ENCODE data around the gene CACNA1D.

The CACNA1D gene

DNA sequence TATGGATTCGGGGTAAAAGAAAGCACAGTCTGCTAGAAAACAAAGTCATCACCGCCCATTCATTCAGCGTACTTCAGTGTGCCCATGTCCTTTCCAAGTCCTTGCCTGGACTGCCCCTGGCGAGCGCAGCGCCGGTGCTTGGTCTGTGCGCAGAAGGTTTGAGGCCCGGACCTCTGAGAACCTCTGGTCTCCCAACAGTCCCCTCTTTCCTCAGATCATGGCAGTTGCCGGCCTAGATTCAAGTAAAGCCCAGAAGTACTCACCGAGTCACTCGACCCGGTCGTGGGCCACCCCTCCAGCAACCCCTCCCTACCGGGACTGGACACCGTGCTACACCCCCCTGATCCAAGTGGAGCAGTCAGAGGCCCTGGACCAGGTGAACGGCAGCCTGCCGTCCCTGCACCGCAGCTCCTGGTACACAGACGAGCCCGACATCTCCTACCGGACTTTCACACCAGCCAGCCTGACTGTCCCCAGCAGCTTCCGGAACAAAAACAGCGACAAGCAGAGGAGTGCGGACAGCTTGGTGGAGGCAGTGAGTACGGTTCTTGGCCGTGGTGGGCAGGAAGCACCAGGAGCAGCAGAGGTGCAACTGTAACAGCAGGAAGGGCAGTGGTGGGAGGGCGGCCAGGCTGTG lies 315.5 kb downstream of the CACNA1D start:
- TF ChIP-seq, protein P1, sequence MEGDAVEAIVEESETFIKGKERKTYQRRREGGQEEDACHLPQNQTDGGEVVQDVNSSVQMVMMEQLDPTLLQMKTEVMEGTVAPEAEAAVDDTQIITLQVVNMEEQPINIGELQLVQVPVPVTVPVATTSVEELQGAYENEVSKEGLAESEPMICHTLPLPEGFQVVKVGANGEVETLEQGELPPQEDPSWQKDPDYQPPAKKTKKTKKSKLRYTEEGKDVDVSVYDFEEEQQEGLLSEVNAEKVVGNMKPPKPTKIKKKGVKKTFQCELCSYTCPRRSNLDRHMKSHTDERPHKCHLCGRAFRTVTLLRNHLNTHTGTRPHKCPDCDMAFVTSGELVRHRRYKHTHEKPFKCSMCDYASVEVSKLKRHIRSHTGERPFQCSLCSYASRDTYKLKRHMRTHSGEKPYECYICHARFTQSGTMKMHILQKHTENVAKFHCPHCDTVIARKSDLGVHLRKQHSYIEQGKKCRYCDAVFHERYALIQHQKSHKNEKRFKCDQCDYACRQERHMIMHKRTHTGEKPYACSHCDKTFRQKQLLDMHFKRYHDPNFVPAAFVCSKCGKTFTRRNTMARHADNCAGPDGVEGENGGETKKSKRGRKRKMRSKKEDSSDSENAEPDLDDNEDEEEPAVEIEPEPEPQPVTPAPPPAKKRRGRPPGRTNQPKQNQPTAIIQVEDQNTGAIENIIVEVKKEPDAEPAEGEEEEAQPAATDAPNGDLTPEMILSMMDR (IDR thresholded peaks at IDR 0.05), result no peak
- no peak for TF ChIP-seq ZFX (IDR thresholded peaks at IDR 0.05; ENCODE audit: borderline replicate concordance)
- H3K27ac ChIP-seq, result no peak overlapping the region

DNA sequence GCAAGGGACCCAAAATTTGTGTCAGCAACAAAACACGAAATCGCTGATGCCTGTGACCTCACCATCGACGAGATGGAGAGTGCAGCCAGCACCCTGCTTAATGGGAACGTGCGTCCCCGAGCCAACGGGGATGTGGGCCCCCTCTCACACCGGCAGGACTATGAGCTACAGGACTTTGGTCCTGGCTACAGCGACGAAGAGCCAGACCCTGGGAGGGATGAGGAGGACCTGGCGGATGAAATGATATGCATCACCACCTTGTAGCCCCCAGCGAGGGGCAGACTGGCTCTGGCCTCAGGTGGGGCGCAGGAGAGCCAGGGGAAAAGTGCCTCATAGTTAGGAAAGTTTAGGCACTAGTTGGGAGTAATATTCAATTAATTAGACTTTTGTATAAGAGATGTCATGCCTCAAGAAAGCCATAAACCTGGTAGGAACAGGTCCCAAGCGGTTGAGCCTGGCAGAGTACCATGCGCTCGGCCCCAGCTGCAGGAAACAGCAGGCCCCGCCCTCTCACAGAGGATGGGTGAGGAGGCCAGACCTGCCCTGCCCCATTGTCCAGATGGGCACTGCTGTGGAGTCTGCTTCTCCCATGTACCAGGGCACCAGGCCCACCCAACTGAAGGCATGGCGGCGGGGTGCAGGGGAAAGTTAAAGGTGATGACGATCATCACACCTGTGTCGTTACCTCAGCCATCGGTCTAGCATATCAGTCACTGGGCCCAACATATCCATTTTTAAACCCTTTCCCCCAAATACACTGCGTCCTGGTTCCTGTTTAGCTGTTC lies 316.9 kb downstream of the CACNA1D start:
- TF ChIP-seq, protein P1 (IDR thresholded peaks at IDR 0.05), result no peak

DNA sequence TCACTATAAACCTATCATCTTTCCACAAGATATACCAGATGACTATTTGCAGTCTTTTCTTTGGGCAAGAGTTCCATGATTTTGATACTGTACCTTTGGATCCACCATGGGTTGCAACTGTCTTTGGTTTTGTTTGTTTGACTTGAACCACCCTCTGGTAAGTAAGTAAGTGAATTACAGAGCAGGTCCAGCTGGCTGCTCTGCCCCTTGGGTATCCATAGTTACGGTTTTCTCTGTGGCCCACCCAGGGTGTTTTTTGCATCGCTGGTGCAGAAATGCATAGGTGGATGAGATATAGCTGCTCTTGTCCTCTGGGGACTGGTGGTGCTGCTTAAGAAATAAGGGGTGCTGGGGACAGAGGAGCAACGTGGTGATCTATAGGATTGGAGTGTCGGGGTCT lies 318.0 kb downstream of the CACNA1D start:
- H3K27ac ChIP-seq, result no peak overlapping the region
- TF ChIP-seq, protein P1 (IDR thresholded peaks at IDR 0.05), result no peak
- no peak for TF ChIP-seq ZFX (IDR thresholded peaks at IDR 0.05; ENCODE audit: borderline replicate concordance)

More for the DNA sequence above, 316.9 kb downstream of the CACNA1D start:
- no peak overlapping the region for H3K27ac ChIP-seq

DNA sequence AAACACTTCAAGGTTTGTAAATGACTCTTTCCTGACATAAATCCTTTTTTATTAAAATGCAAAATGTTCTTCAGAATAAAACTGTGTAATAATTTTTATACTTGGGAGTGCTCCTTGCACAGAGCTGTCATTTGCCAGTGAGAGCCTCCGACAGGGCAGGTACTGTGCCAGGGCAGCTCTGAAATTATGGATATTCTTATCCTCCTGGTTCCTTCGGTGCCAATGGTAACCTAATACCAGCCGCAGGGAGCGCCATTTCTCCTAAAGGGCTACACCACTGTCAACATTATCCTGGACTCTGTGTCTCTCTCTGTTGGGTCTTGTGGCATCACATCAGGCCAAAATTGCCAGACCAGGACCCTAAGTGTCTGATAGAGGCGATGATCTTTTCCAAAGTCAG lies 318.8 kb downstream of the CACNA1D start:
- H3K27ac ChIP-seq, result no peak overlapping the region

DNA sequence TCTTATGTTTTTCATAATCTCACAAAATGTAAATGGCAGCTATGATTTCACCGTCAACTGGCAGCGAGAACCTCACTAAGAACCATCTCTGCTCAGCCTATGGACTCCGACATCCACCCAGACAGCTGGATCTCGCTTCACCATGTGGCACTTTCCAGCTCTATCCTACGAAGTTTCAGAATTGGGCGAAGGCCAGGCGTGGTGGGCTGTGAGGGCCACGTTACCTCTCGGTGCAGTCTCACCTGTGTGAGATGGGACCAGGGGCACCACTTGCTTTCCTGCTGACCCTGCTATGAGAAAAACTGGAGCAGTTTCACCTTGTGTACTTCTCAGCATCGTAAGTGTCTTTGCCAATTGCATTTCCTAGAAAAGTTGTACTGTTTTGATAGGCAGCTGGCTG lies 319.5 kb downstream of the CACNA1D start:
- TF ChIP-seq, protein P1 (IDR thresholded peaks at IDR 0.05), result no peak
- TF ChIP-seq ZFX (IDR thresholded peaks at IDR 0.05; ENCODE audit: borderline replicate concordance), result no peak
- H3K27ac ChIP-seq, result no peak overlapping the region

More for the DNA sequence above, 318.8 kb downstream of the CACNA1D start:
- no peak for TF ChIP-seq ZFX (IDR thresholded peaks at IDR 0.05; ENCODE audit: borderline replicate concordance)
- TF ChIP-seq, protein P1 (IDR thresholded peaks at IDR 0.05), result no peak

DNA sequence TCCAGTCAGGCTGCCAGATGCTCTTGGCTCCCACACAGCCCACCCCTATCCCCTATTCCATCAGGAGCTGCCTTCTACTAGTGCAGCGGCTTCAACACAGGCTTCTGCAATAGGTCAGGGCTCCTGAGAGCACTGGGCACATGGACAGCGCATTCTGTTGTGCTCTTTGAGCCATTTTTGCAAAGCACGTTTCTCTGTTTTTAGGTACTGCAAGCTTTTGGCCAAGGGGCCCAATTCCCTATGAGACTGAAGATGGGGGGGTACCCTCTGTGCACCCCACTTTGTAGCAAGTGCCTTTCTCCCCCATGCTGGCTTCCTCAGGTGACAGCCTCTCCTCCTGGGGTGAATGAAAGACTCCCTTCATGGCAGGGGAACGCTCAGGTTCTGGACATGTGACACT lies 320.7 kb downstream of the CACNA1D start:
- no peak for TF ChIP-seq ZFX (IDR thresholded peaks at IDR 0.05; ENCODE audit: borderline replicate concordance)
- TF ChIP-seq, protein P1 (IDR thresholded peaks at IDR 0.05), result no peak

DNA sequence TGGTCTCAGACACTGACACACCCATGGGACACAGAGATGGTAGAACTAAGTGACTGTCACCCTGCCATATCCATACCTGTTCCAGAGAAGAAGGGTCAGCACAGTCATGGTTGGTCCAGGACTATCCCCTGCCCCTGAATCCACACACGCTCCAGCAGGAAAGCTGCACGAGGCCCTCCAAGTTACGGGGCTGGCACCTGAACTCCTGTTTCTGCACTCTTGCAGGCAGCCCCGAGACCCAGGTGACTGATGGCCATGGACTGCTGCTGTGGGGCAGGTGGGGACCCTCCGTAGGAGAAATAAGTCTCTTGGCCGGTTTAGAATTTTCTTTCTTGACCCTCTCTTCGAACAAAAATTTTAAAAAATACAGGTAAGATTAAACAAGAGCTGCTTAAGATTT lies 321.2 kb downstream of the CACNA1D start:
- no peak overlapping the region for H3K27ac ChIP-seq
- TF ChIP-seq ZFX (IDR thresholded peaks at IDR 0.05; ENCODE audit: borderline replicate concordance), result no peak
- TF ChIP-seq, protein P1 (IDR thresholded peaks at IDR 0.05), result no peak

More for the DNA sequence above, 320.7 kb downstream of the CACNA1D start:
- no peak overlapping the region for H3K27ac ChIP-seq
